Heart right ventricle (tissue), 16 donors: ENCODE data around the gene RLN1. TPM values are rescaled to one million over a fixed set of nuclear protein-coding genes. Genes with fewer than 3 reads are reported as not detected.
A peak's percentile ranks its signal among the peaks of the same experiment; 100 is the strongest.
"Not testable (repeated sequence)": the region's sequence is repeated elsewhere in the genome, so short reads cannot be mapped to it uniquely, and the experiment has no call there.

Experiments used
- ATAC-seq, 8 donors: fragments of 200-7000 bp; cut with Tn5 transposase; one replicate each; pipeline ENCODE4 v1.9.1; 2020; ENCODE audit warnings: mild to moderate bottlenecking in 8 of 8, moderate library complexity in 8 of 8, moderate number of reproducible peaks in 1 of 8
- DNase-seq, 2 donors: peaks; one replicate each; pipeline ENCODE4 v3.0.0-alpha.2; 2020
- H3K27ac ChIP-seq, 10 donors: fragments of 200-600 bp; sonication (generic) in 2 of 10; one replicate each; pipeline versions ENCODE4 v1.5.0 to v1.8.0; 2020 to 2022; ENCODE audit warnings: mild to moderate bottlenecking in 3 of 10
- H3K27me3 ChIP-seq, 7 donors: fragments of 200-600 bp; one replicate each; pipeline ENCODE4 v1.8.0; 2021 to 2022; ENCODE audit warnings: mild to moderate bottlenecking in 2 of 7
- H3K36me3 ChIP-seq, 9 donors: fragments of 200-600 bp; sonication (generic) in 1 of 9; one replicate each; pipeline versions ENCODE4 v1.5.0 to v1.8.0; 2020 to 2022; ENCODE audit warnings: mild to moderate bottlenecking in 2 of 9
- H3K4me1 ChIP-seq, 9 donors: fragments of 200-600 bp; sonication (generic) in 1 of 9; one replicate each; pipeline versions ENCODE4 v1.5.0 to v1.8.0; 2020 to 2022; ENCODE audit warnings: mild to moderate bottlenecking in 4 of 9
- H3K4me3 ChIP-seq, 10 donors: fragments of 200-600 bp; sonication (generic) in 2 of 10; one replicate each; pipeline versions ENCODE4 v1.5.0 to v1.8.0; 2020 to 2022; ENCODE audit warnings: mild to moderate bottlenecking in 7 of 10, moderate library complexity in 2 of 10
- H3K9me3 ChIP-seq, 11 donors: fragments of 200-600 bp in 10 of 11; sonication (generic) in 2 of 11; one replicate each; pipeline versions ENCODE4 v1.5.0 to v1.8.0; 2013 to 2022; ENCODE audit warnings: mild to moderate bottlenecking in 2 of 11, control low read depth in 1 of 11, moderate library complexity in 1 of 11
- CTCF ChIP-seq, 9 donors: fragments of 200-600 bp; sonication (generic) in 2 of 9; IDR thresholded peaks; one replicate each; pipeline versions ENCODE4 v1.5.0 to v1.8.0; 2021 to 2022; ENCODE audit warnings: antibody characterized with exemption in 9 of 9, mild to moderate bottlenecking in 5 of 9, moderate library complexity in 1 of 9
- WGBS, 2 donors: extraction: QIAGEN DNeasy Blood & Tissue Kit; methylation state at CpG; one replicate each; pipeline ENCODE4 v1.1.7; 2013; ENCODE audit warnings: inconsistent platforms in 1 of 2; 5-methylcytosine and 5-hydroxymethylcytosine counted together
- intact Hi-C, 10 donors: fragments of 100-400 bp; cut with DNase I; formaldehyde crosslinking; loops; one replicate each; pipeline versions ENCODE4 v1.11.1 to v1.14.2; 2022
- long read RNA-seq, 3 donors: library from polyadenylated mRNA; unstranded; transcript quantifications; one replicate each; pipeline ENCODE4 v2.0.0, GENCODE V29; 2020 to 2021
- polyA plus RNA-seq, 2 donors: library from polyadenylated mRNA; stranded (reverse); fragments of 200-250 nt; gene quantifications; one replicate each; pipeline ENCODE4 v1.2.3, GENCODE V29; 2013
- total RNA-seq, 10 donors: library from RNA; stranded (reverse); fragmentation: NEBNext Ultra II Directional in 3 of 10; extraction: Animal tissue kit (Norgen Biotek cat#: 25700) in 3 of 10; gene quantifications; one replicate each; pipeline versions ENCODE4 v1.2.1 to v1.2.4, GENCODE V29; 2021 to 2023
- donor health status: Arrhythmogenic right ventricular cardiomyopathy.
- donor health status: ischemic (EF 13 %, LVEDD 7.1; RV severe dilation, severe dysfunction).
- donor health status: healthy with polysubstance abuse.
- donor health status: DM: no; HTN: yes; CAD: no.
- donor health status: DM: no; HTN: no; CAD: no.
- donor health status: ischemic (EF 25% LVEDD 6.9; RV normal size, moderate dysfunction).
- donor health status: ischemic (EF 25% LVEDD 5.7; RV mildly dilated, moderate dysfunction).
- donor health status: healthy.
- donor health status: DM: yes; HTN: yes; CAD: no.
- donor health status: Ischemic cardiomyopathy.
- donor health status: ischemic (EF 35%, LVEDD 5.7; RV mildly dilated, moderate dysfunction).
- donor health status: nonischemic (EF 11% LVEDD 7.7; RV severe dilation, severe dysfunction).
- donor health status: DM: yes; HTN: yes; CAD: no.
- donor health status: PGD.
- donor health status: ischemic (EF 29% LVEDD 5.4; RV normal size, mild dysfunction).
- donor health status: nonischemic (EF 23%, LVEDD 6.1; RV moderate dilation, normal function).

Gene RLN1
- total RNA-seq (under 1 TPM in 5 of 10 donors, not detected in 5; 0.33 to 0.38 (median 0.35) TPM), polyA plus RNA-seq (under 1 TPM in 1 of 2 donors, not detected in 1; 0.04 TPM)
- long read RNA-seq, donor 1 = 0 reads
- long read RNA-seq, donor 2 = 0 reads
- long read RNA-seq, donor 3 = 0 reads

GRCh38 chr9:5338992-5339981 lies at the start of gene RLN1:
TSS of gene RLN1 (minus strand) at chr9:5339876. CDS start at chr9:5339746, 130 bp downstream.
- peak within 1 kb of the TSS in 6 of 10 donors; percentile 4 to 32 (median 26) for H3K4me3 ChIP-seq
- H3K4me1 ChIP-seq, H3K36me3 ChIP-seq, DNase-seq, H3K27me3 ChIP-seq, intact Hi-C loops, H3K9me3 ChIP-seq, H3K27ac ChIP-seq: not testable (repeated sequence)
- WGBS, 2 donors = 18 to 28% methylated on average over 14 of the region's 50 CpGs
- ATAC-seq = peak; percentile 95 to 100 (median 100)

GRCh38 chr9:5389109-5389732 lies 49.5 kb upstream of the RLN1 start:
- no peaks in the 10 kb centered on the region for H3K27me3 ChIP-seq
- H3K9me3 ChIP-seq = no peaks in the 10 kb centered on the region
- DNase-seq = no peak
- no peaks in the 10 kb centered on the region for H3K36me3 ChIP-seq
- 53 to 87% methylated on average over 3 of the region's 3 CpGs for WGBS, 2 donors
- intact Hi-C loops = loop anchor here in 1 of 10 donors (10.0 kb wide), 1 partner anchor 64 kb away; no protein-coding TSS in a partner anchor
- no peak for ATAC-seq
- no peak overlapping the region for H3K27ac ChIP-seq
- H3K4me1 ChIP-seq = peaks cover 0 to 10% (median 0%) of the 10 kb centered on the region in 9 donors
- H3K4me3 ChIP-seq = no peak overlapping the region
- no peak for TF ChIP-seq CTCF (IDR thresholded peaks at IDR 0.05)

- no peak overlapping the region for H3K4me3 ChIP-seq
- H3K36me3 ChIP-seq = no peaks in the 10 kb centered on the region
- intact Hi-C loops = loop anchor here in 1 of 10 donors (10.0 kb wide), 1 partner anchor 63 kb away; no protein-coding TSS in a partner anchor
- DNase-seq (no peak), ATAC-seq (no peak)
- WGBS, 2 donors = 83 to 94% methylated on average over 5 of the region's 5 CpGs
- no peaks in the 10 kb centered on the region for H3K9me3 ChIP-seq
- TF ChIP-seq CTCF (IDR thresholded peaks at IDR 0.05) = no peak
- no peak overlapping the region for H3K27ac ChIP-seq
- peaks cover 0 to 10% (median 0%) of the 10 kb centered on the region in 9 donors for H3K4me1 ChIP-seq
- H3K27me3 ChIP-seq = no peaks in the 10 kb centered on the region
These were observed 48.5 kb upstream of the RLN1 start for GRCh38 chr9:5388026-5388819.

GRCh38 chr9:5384436-5384835 lies 44.8 kb upstream of the RLN1 start:
- intact Hi-C loops = loop anchor here in 1 of 10 donors (10.0 kb wide), 1 partner anchor 60 kb away; no protein-coding TSS in a partner anchor
- H3K27ac ChIP-seq = no peak overlapping the region
- H3K9me3 ChIP-seq = no peaks in the 10 kb centered on the region
- H3K27me3 ChIP-seq = no peaks in the 10 kb centered on the region
- peaks cover 0 to 13% (median 0%) of the 10 kb centered on the region in 9 donors for H3K36me3 ChIP-seq
- H3K4me3 ChIP-seq = no peak overlapping the region
- ATAC-seq = no peak
- no peak for DNase-seq
- peaks cover 0 to 10% (median 0%) of the 10 kb centered on the region in 9 donors for H3K4me1 ChIP-seq
- TF ChIP-seq CTCF (IDR thresholded peaks at IDR 0.05) = no peak
